ENCODE measurements around the gene ANXA4. TPM values are rescaled to one million over a fixed set of nuclear protein-coding genes. Genes with fewer than 3 reads are reported as not detected.
A peak's percentile ranks its signal among the peaks of the same experiment; 100 is the strongest.

The ANXA4 gene
- total and polyA plus RNA-seq, 2 of the 13 experiments (the other 11 are each of a cell fraction or from before 2014, with no cell fraction given) = 155 to 168 TPM

- TF ChIP-seq CSRNP2 (CRISPR knock-in tag; conservative IDR thresholded peaks at IDR 0.05; ENCODE audit: low read depth) (no peak), CREB1 (IDR thresholded peaks at IDR 0.05) (no peak), CREB1 (CRISPR knock-in tag; IDR thresholded peaks at IDR 0.05) (no peak), ZNF326 (CRISPR knock-in tag; IDR thresholded peaks at IDR 0.05; ENCODE audit: borderline replicate concordance) (no peak), MLLT10 (CRISPR knock-in tag; IDR thresholded peaks at IDR 0.05) (no peak), ZNF782 (CRISPR knock-in tag; IDR thresholded peaks at IDR 0.05; ENCODE audit: borderline replicate concordance) (no peak), ZNF772 (CRISPR knock-in tag; IDR thresholded peaks at IDR 0.05) (no peak), ZNF34 (CRISPR knock-in tag; IDR thresholded peaks at IDR 0.05; ENCODE audit: borderline replicate concordance) (no peak), ZBTB34 (CRISPR knock-in tag; IDR thresholded peaks at IDR 0.05) (no peak)
Measured at GRCh38 chr2:69770747-69771146, 28.8 kb downstream of the ANXA4 start (continued).

- no TSS peak for BruUV-seq (replicated peaks)
- Histone ChIP-seq H4K20me1 (ENCODE audit: insufficient read depth, low read length) (0 out of 2 replicates have a peak, but pooled peaks cover 3% of the 10 kb centered on the region), H3K36me3 (replicated peaks in 1 of 2; ENCODE audit: control insufficient read depth in 1 of 2, insufficient read depth in 2 of 2, low read length in 2 of 2) (peaks cover 4 to 14% of the 10 kb centered on the region in 2 experiments; a peak in 4 of 5 replicates), H3K4me3 (replicated peaks in 1 of 3; ENCODE audit: insufficient read depth in 1 of 3, low read depth in 2 of 3, low read length in 3 of 3) (no peak overlapping the region), H3K4me2 (ENCODE audit: low read depth, low read length) (no peak overlapping the region), H3K27ac (ENCODE audit: extremely low read length, insufficient read depth, low read length) (no peak overlapping the region), H3K79me2 (ENCODE audit: insufficient read depth, low read length) (peaks cover 37% of the 10 kb centered on the region), H3K9me3 (ENCODE audit: low read length) (peaks cover 4% of the 10 kb centered on the region; the same call in 1 of the 2 replicates), H3K9ac (ENCODE audit: insufficient read depth, low read depth, low read length) (no peak overlapping the region), H2AFZ (ENCODE audit: low read length) (no peak overlapping the region), H3K27me3 (ENCODE audit: control insufficient read depth in 1 of 2, insufficient read depth in 2 of 2, low read length in 2 of 2) (no peaks in the 10 kb centered on the region), H3K4me1 (ENCODE audit: insufficient read depth, low read length) (peaks cover 49% of the 10 kb centered on the region)
- ATAC-seq (no peak), FAIRE-seq (no peak), DNase-seq (ENCODE audit: low spot score) (no peak)
- POLR2A ChIA-PET = interaction anchor here (2.0 to 3.2 kb wide), 2 partner anchors 10 to 31 kb away, joined by 9 to 15 read pairs; partner anchors contain the start of gene ANXA4
- TF ChIP-seq ZNF354B (CRISPR knock-in tag; IDR thresholded peaks at IDR 0.05) = no peak
- TF ChIP-seq TAF15 (IDR thresholded peaks at IDR 0.05; ENCODE audit: low read depth, low read length, poor library complexity, severe bottlenecking) = no peak
- TF ChIP-seq MAFK (conservative IDR thresholded peaks at IDR 0.05 in 1 of 2, IDR thresholded peaks at IDR 0.05 in 1 of 2; ENCODE audit: low read length in 2 of 2) = 0 out of 4 replicates have a peak, but pooled peaks of 1 of the 2 experiments have one; percentile 19
- no peak for TF ChIP-seq DDIT3 (CRISPR knock-in tag; IDR thresholded peaks at IDR 0.05)
- no peak for TF ChIP-seq TCF7L2 (IDR thresholded peaks at IDR 0.05; ENCODE audit: low read depth, low read length)
- WGBS (ENCODE audit: low lambda C conversion rate) = 100% methylated on average over 1 of the region's 1 CpG
- in situ Hi-C loops (cut with HindIII; ENCODE audit: extremely low pct_ligation_motif_present, low pct_unique_long_range_greater_than_20kb) (no loop called here), intact Hi-C loops (cut with micrococcal nuclease; ENCODE audit: unreplicated experiment) (no loop called here)
- CTCF ChIA-PET (ENCODE audit: low intra/inter-chr PET ratio, low total read pairs) = no interaction called here
Measured at GRCh38 chr2:69771461-69771860, 29.5 kb downstream of the ANXA4 start.

Measured in HepG2 (cell line).